NCI-H1092 treated with DMSO at 0.1 percent for 48 hours (cell line): Measurements from ENCODE around the gene AGPS.
"Not testable (repeated sequence)": the region's sequence is repeated elsewhere in the genome, so short reads cannot be mapped to it uniquely, and the experiment has no call there.

ENCODE experiments used
- DNase-seq: peaks from one replicate; lab custom pipeline; 2025; lab: John Stamatoyannopoulos, UW

AGPS gene

DNA sequence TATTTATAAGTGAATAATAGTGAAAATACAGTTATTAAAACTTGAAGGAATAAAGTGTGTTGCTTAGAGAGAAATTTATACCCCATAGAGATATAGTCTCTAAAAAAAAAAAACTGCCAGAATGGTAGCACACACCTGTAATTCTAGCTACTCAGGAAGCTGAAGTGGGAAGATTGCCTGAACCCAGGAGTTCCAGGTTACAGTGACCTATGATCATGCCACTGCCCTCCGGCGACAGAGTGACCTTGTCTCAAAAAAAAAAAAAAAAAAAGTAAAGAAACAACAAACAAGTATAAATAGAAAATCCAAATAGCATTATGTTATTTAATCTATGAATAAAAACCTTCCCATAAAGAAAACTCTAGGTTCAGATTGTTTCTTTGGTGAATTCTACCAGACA is 7.4 kb upstream of the AGPS start:
- DNase-seq: no peak

DNA sequence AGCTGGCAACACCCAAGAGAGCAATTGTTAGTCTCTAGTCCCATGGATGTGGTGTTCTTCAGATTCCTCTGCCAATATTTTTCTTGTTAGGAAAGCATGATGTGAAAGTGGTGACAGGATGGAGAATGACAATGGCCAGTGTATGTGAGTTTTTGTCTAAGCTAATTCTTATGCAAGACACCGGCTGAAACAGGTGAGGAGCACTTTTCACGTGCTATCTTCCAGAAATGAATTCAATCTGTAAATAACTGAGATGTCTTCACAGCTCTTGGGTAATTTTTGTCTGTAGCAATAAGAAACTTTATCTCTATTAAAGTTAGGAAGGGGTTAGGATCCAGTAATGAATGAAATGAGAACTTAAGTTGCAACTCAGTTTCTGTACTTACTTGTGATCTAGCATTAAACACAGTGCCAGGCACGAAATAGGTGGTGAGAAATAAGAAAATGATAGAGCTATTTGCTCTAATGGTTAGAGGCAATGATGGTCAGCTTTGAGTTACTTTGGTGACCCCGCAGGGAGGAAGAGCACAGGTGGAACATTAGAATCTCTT is 676 bp upstream of the AGPS start:
- no peak for DNase-seq

GRCh38 chr2:177393203-177393755 is 706 bp downstream of the AGPS start:
- no peak for DNase-seq

DNA sequence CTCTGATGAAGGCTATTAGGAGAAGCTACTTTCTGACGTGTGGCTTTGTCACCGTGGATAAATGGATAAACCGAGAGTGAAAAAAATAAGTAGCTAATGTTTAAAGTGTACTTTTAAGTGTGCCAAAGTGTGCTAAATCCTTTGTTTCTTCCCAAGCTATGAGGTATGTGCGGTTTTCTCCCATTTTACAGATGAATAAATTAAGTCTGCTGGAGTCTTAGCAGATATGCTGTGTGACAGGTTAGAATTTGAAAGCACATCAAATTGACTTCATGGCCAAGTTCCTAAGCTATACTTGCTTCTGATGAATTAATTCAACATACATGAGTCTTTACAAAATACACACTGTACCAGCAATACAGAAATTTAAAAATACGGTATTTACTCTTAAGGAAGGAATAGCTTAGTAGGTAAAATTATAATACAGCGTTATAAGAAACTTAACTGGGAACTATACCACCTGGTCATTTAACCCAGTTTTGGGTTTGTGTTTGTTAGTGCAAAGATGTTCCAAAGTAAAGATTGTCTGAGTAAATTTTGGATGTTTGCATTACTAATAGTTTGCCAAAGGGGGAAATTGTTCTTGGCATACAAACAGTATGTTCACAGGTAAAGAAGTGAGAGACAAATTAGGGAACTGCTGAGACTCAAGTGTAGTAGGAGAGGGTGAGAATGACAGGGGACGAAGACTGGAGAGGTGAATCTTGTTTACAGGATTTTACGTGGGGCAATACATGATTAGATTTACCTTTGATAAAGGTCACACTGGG is 1.4 kb downstream of the AGPS start:
- DNase-seq: no peak

GRCh38 chr2:177394594-177394973 is 2.0 kb downstream of the AGPS start:
- DNase-seq: no peak

GRCh38 chr2:177395351-177396065 is 2.9 kb downstream of the AGPS start:
- no peak for DNase-seq

DNA sequence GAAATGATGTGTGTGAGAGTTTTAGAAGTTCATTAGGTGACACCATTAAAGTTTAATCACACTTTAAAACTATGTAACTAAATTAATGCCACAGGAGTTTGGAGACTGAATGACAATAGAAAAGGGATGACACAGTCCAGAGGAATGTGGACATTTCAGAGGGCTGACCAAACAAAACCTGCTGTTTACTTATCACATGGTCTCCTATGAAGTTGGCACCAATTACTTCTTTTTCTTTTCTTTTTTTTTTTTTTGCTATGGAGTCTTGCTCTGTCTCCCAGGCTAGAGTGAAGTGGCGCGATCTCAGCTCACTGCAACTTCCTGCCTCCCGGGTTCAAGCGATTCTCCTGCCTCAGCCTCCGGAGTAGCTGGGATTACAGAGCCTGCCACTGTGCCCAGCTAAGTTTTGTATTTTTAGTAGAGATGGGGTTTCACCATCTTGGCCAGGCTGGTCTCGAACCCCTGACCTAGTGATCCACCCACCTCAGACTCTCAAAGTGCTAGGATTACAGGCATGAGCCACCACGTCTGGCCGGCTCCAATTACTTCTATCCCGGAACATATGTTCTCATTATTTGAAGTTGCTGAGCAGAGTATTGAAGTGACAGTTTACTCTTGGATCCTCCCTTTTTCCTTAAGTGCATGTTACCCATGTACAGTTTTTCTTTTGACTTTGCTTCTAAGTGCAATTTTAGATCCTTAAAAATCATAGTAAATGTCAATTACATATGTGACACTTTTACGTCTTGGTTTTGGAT is 4.3 kb downstream of the AGPS start:
- DNase-seq: no peak

DNA sequence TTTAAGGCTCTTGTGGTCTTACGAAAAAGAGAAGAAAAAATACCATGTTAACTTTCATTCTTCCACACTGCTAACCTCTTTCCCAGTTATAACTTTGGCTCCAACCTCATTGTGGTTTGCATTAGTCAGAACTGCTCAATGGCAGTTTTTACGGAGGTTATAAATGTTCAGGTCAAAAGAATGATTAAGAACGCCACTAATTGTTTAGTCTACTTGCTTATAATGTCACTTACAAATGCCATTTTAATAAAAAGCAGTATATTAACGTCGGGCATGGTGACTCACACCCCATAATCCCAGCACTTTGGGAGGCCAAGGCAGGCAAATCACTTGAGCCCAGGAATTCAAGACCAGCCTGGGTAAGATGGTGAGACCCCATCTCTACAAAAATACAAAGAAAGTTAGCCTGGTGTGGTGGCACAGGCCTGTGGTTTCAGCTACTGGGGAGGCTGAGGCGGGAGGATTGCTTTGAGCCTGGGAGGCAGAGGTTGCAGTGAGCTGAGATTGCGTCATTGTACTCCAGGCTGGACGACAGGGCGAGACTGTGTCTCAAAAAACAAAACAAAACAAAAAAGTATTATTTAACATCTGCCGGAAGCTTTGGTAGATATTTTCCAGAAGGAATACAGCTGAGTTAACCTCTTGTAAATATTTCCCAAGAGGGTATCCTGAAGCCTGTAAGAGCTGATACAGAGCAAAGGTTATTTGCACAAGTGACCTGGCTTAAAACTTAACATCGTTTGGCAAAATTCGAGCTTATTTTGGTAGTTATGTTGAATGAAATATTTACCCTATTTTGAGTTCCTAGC is 5.1 kb downstream of the AGPS start:
- DNase-seq: no peak

DNA sequence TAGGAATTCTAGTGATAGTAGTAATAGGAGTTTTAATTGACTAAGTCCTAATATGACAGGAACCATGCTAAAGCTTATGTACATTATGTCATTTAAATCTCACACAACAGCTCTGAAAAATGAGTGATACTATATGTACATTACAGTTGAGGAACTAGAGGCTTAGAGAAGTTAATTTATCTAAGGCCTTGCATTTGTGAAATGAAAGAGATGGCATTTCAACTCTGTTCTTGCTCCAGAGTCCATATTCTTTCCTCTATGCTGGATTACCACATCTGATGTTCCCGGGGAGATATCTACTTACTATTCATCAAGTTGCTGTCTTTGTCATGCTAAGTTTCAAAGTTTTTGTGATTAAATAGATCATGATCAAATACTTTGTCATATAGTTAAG is 5.7 kb downstream of the AGPS start:
- no peak for DNase-seq

DNA sequence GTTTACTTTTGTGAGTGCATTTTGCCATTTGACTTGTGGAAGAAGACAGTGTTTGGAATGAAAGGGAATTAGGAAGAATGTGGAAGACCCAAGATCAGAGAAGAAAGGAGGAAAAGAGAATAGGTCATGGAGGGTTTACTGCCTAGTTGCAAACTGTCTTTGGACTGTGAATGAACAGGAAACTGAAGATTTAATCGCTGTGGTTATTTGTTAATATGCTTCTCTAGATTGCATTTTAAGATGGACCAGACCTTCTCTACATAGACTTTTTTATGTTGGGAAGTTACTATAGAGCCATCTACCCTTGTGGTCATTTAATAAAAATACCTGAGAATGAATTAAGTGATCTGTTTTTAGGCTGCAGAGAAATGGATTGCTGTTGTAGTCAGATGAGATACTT is 6.2 kb downstream of the AGPS start:
- DNase-seq: no peak

- no peak for DNase-seq
These were observed 6.8 kb downstream of the AGPS start for GRCh38 chr2:177399376-177399775.

- DNase-seq: no peak
These were observed 7.9 kb downstream of the AGPS start for GRCh38 chr2:177400337-177400923.

- no peak for DNase-seq
These were observed 9.5 kb downstream of the AGPS start for GRCh38 chr2:177402096-177402495.

DNA sequence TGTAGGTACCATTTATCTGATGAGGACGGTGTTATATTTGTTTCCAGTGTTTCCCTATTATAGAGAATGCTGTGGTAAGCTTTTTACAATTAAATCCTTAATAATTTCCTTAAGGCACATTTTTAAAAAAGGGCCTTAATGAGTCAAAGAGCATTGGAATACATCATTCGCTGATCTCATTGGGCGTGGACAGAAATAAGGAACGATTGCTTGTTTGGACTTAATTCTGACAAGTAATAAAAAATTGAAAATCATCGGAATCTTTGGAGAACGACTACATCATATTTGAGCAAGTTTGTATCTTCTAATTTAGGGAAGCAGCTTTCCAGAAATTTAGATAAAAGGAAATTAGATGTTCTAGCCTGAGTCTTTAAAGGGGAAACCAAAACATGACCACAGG is 11.3 kb downstream of the AGPS start:
- no peak for DNase-seq

- DNase-seq: no peak
These were observed 11.7 kb downstream of the AGPS start for GRCh38 chr2:177404243-177404642.

GRCh38 chr2:177405029-177405692 is 12.6 kb downstream of the AGPS start:
- no peak for DNase-seq

DNA sequence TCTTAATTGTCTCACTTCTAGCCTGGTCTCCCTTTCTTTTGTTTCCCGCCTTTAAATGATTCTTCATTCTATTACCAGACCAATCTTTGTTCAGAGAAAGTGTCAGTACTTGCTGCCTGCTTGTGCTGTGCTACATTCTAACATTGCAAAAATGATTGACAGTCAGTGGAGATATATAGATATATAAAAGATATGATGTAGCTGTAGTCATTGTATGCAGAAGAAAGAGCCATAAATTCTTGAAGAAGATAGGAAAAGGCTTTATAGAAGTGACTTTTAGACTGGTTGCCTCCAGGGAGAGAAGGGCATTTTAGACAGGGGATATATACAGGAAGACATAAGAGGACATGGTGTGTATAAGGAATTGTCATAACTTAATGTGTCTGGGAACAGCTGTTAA is 13.6 kb downstream of the AGPS start:
- no peak for DNase-seq

GRCh38 chr2:177407031-177407430 is 14.5 kb downstream of the AGPS start:
- DNase-seq: no peak

DNA sequence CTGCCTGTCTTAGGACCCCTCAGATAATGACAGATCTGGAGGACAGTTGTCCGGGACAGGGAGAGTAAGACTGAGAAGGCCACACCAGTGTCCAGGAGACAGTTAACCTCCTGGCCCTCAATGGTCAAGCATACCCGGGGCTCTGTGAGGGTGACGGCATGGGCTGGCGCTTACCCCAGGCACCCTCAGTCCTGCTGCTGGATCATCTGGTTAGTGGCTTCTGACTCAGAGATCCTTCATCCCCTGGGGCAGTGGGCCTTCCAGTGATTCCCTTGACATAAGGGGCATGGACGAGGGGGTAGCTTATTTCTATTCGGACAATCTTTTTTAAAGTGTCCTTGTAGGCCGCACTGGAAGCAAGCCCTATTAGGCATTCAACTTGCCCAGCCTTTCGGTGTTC is 18.1 kb downstream of the AGPS start:
- DNase-seq: not testable (repeated sequence)

DNA sequence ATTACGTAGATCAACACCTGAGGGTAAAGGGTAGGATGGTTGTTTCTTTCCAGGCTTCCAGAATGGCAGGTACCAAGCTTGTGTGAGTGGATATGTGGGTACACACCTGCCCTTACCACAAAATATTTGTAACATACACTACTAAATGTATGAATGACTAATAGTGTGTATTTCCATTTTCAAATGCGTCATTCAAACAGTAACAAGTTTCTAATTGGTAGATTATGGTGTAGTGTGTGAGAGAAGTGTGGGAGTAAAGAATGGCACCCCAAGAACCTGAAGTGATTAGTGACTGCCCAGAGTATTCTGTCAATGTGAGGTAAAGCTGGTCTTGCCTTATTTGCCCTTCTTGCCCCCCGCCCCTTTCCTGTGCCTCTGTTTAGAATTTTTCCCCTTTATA is 21.1 kb downstream of the AGPS start:
- no peak for DNase-seq

DNA sequence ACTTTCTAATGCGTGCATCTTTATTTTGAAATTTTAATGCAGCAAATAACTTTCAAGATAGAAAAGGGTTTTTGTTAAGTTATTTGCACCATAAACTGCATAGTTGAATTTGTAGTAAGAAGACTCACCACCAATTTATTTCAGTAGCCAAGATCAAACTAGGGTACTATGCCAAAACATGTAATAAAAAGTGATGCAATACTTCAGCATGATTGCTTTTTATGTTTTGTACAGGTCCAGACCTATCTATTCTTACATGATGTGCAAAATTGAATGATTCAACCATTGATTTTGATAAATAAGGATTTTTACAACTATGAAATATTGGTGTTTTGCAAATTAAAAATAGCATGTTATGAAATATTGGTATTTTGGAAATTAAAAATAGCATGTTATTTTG is 26.7 kb downstream of the AGPS start:
- no peak for DNase-seq
